Stimulated activated CD8-positive, alpha-beta memory T cell treated with anti-CD3 and anti-CD28 coated beads, Interleukin-12 subunit alpha, Interleukin-12 subunit beta, amount 100 ng/mL, for 4 hours (primary cell): ENCODE data around the gene TNNT2.

Experiments
- DNase-seq: peaks from one replicate; pipeline ENCODE4 v3.0.0-alpha.2; 2020; ENCODE audit warnings: low read depth

Gene TNNT2

GRCh38 chr1:201313086-201313485 lies 64.4 kb downstream of the TNNT2 start:
- DNase-seq = no peak

GRCh38 chr1:201312298-201312697 lies 65.2 kb downstream of the TNNT2 start:
- DNase-seq = no peak

GRCh38 chr1:201311356-201312011 lies 66.0 kb downstream of the TNNT2 start:
- DNase-seq = no peak

- no peak for DNase-seq
These were observed 66.5 kb downstream of the TNNT2 start for GRCh38 chr1:201310986-201311355.

GRCh38 chr1:201310251-201310985 lies 67.1 kb downstream of the TNNT2 start:
- no peak for DNase-seq

- no peak for DNase-seq
These were observed 68.1 kb downstream of the TNNT2 start for GRCh38 chr1:201309416-201309815.
